Transverse colon (tissue), 4 donors: ENCODE measurements around the gene EPGN.

Experiments used
- EP300 ChIP-seq: sonication (generic); formaldehyde crosslinking; IDR thresholded peaks from one replicate; pipeline ENCODE4 v1.6.1; 2017; ENCODE audit warnings: antibody characterized with exemption, low read depth
- POLR2A ChIP-seq: fragments of 450-650 bp; IDR thresholded peaks from one replicate; pipeline ENCODE4 v1.6.1; 2016; ENCODE audit warnings: antibody characterized with exemption, mild to moderate bottlenecking, moderate library complexity
- POLR2AphosphoS5 ChIP-seq, 3 donors: sonication (generic); formaldehyde crosslinking; IDR thresholded peaks; one replicate each; pipeline ENCODE4 v1.6.1; 2016; ENCODE audit warnings: antibody characterized with exemption in 3 of 3
- TF ChIP-seq, protein P1 (sequence below), 5 experiments: fragments of 200-600 bp in 3 of 5; fragments of 450-650 bp in 2 of 5; sonication (generic) in 3 of 5; IDR thresholded peaks; 1 replicate in 2 of 5; 2 replicates in 3 of 5; pipeline ENCODE4 v1.5.1; 2016 to 2017; ENCODE audit warnings: antibody characterized with exemption in 5 of 5, inconsistent platforms in 3 of 5, mild to moderate bottlenecking in 2 of 5, moderate library complexity in 1 of 5

DNA sequence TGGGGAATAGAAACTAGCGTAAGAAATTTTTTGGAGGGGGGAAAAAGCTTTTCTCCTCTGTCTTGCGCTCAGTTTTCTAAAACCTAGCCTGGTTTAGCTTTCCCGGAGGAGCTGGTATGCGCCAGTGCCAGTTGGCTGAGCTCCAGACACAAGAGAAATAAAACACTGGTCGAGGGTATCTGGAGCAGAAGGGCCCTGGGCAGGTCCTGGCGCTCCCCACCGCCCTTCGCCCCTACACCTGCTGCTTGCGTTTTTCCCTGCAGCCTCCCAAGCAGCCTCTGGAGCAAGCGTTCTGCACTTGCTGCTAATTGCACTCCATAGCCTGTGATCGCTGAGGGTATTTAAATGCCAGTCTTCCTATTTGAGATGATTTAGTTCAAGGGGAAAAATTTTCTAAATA, 57.5 kb downstream of the EPGN start:
- TF ChIP-seq POLR2A (no peak), POLR2AphosphoS5 (IDR thresholded peaks at IDR 0.05) (no peak), EP300 (no peak)
- TF ChIP-seq, protein P1, sequence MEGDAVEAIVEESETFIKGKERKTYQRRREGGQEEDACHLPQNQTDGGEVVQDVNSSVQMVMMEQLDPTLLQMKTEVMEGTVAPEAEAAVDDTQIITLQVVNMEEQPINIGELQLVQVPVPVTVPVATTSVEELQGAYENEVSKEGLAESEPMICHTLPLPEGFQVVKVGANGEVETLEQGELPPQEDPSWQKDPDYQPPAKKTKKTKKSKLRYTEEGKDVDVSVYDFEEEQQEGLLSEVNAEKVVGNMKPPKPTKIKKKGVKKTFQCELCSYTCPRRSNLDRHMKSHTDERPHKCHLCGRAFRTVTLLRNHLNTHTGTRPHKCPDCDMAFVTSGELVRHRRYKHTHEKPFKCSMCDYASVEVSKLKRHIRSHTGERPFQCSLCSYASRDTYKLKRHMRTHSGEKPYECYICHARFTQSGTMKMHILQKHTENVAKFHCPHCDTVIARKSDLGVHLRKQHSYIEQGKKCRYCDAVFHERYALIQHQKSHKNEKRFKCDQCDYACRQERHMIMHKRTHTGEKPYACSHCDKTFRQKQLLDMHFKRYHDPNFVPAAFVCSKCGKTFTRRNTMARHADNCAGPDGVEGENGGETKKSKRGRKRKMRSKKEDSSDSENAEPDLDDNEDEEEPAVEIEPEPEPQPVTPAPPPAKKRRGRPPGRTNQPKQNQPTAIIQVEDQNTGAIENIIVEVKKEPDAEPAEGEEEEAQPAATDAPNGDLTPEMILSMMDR (IDR thresholded peaks at IDR 0.05): no peak
